Activated naive CD4-positive, alpha-beta T cell treated with anti-CD3 and anti-CD28 coated beads for 36 hours (primary cell): Measurements from ENCODE around the gene KCNJ6. TPM values are rescaled to one million over a fixed set of nuclear protein-coding genes. Genes with fewer than 3 reads are reported as not detected.

Experiments used
- CTCF ChIA-PET: fragments of 350-600 bp; sonication (Branson Sonifier 250); formaldehyde crosslinking; loops from one replicate; lab custom pipeline; 2021; ENCODE audit warnings: antibody characterized with exemption; lab: Charles Lee
- DNase-seq: peaks from one replicate; pipeline ENCODE4 v3.0.0-alpha.2; 2020
- H3K27ac Mint-ChIP-seq: one replicate; pipeline ENCODE4 v1.8.0; 2021; ENCODE audit warnings: mild to moderate bottlenecking, mixed read lengths
- H3K27me3 Mint-ChIP-seq: one replicate; pipeline ENCODE4 v1.8.0; 2021; ENCODE audit warnings: low read depth, mixed read lengths
- H3K36me3 Mint-ChIP-seq: one replicate; pipeline ENCODE4 v1.8.0; 2021; ENCODE audit warnings: low read depth, mixed read lengths
- H3K4me1 Mint-ChIP-seq: one replicate; pipeline ENCODE4 v1.8.0; 2021; ENCODE audit warnings: low read depth, mixed read lengths
- H3K4me3 Mint-ChIP-seq: one replicate; pipeline ENCODE4 v1.8.0; 2021; ENCODE audit warnings: mild to moderate bottlenecking, moderate library complexity, mixed read lengths
- H3K9me3 Mint-ChIP-seq: one replicate; pipeline ENCODE4 v1.8.0; 2021; ENCODE audit warnings: mixed read lengths
- intact Hi-C: fragments of 100-400 bp; cut with micrococcal nuclease; formaldehyde crosslinking; loops from one replicate; pipeline ENCODE4 v1.15.1; 2023
- total RNA-seq, 2 experiments: library from RNA; stranded (reverse); gene quantifications; one replicate each; pipeline ENCODE4 v1.2.3, GENCODE V29; 2021

KCNJ6 gene
- total RNA-seq, result not detected

DNA sequence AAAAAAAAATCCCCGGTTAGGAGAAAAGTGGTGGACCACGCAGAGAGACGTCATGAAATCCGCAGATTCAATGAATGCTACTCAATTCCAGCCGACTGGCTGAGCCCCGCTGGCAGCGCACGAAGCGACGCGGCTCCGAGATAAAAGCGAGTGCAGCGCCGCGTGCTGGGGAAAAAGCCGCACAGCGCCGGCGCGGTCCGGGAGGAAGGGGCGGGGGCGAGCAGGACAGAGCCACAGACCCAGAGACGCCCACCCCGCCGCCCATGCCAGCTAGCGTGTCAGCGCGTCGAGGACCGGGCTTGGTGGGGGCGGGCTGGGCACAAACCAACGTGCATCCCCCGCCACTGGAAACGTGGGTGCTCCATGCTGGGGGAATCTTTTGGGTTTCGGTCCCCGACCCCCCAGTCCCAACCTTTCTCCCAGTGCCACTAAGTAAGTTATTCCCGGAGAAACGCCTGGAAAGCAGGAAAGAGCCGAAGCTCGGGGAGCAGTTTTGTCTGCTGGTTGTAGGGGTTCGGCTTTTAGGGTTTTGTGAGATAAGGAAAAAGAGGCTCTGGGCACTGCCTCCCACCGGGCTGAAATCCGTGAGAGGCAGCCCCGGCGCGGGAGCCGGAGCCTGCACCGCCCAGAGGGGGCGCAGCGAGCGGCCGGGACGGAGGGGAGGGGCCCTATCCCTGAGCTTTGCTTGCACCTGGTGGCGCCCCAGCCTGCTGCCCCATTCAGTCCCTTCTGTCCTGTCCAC, at the start of gene KCNJ6:
TSS of gene KCNJ6 (minus strand) at position 148 of the 742 bp plus-strand sequence. CDS start 75,775 bp downstream, outside the sequence.
- peaks cover 10% of the 10 kb centered on the region for H3K4me1 Mint-ChIP-seq
- intact Hi-C loops, result loop anchor here (2.0 kb wide), 1 partner anchor 204 kb away; no protein-coding TSS in a partner anchor
- no peak within 1 kb of the TSS for H3K27ac Mint-ChIP-seq
- H3K27me3 Mint-ChIP-seq, result peaks cover 59% of the 10 kb centered on the region
- no peak within 1 kb of the TSS for H3K4me3 Mint-ChIP-seq
- H3K36me3 Mint-ChIP-seq, result no peaks in the 10 kb centered on the region
- DNase-seq, result peak; percentile 24
- no peaks in the 10 kb centered on the region for H3K9me3 Mint-ChIP-seq
- CTCF ChIA-PET, result no interaction called here

GRCh38 chr21:37965088-37965805, 49.0 kb upstream of the KCNJ6 start:
- no peaks in the 10 kb centered on the region for H3K9me3 Mint-ChIP-seq
- intact Hi-C loops, result no loop called here

DNA sequence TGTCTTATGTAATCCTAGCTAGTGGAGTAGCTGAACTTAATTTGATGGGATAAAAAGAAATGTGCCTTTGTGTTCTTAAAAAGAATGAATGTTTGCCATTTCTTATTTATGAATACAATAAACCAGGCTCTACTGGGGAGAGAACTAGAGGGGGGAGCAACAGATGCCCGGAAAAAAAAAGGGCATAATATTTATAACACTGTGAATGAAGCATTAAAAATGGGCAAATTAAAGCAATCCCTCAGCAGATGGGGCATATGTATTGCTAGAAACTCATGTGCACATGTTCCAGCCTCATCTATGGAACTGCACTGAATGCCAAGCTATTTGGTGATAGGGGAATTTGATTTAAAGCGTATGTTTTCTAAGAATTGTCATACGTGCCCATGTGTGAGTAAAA, 42.3 kb upstream of the KCNJ6 start:
- no peak for DNase-seq
- Mint-ChIP-seq H3K4me3 (no peak overlapping the region), H3K27ac (no peak overlapping the region), H3K9me3 (no peaks in the 10 kb centered on the region), H3K36me3 (no peaks in the 10 kb centered on the region), H3K27me3 (peaks cover 16% of the 10 kb centered on the region), H3K4me1 (no peaks in the 10 kb centered on the region)
- CTCF ChIA-PET, result no interaction called here
- intact Hi-C loops, result no loop called here

More at GRCh38 chr21:37965088-37965805, 49.0 kb upstream of the KCNJ6 start:
- CTCF ChIA-PET, result no interaction called here
- H3K27me3 Mint-ChIP-seq, result peaks cover 5% of the 10 kb centered on the region
- no peak overlapping the region for H3K4me3 Mint-ChIP-seq
- no peak overlapping the region for H3K27ac Mint-ChIP-seq
- no peaks in the 10 kb centered on the region for H3K36me3 Mint-ChIP-seq
- no peaks in the 10 kb centered on the region for H3K4me1 Mint-ChIP-seq
- no peak for DNase-seq

DNA sequence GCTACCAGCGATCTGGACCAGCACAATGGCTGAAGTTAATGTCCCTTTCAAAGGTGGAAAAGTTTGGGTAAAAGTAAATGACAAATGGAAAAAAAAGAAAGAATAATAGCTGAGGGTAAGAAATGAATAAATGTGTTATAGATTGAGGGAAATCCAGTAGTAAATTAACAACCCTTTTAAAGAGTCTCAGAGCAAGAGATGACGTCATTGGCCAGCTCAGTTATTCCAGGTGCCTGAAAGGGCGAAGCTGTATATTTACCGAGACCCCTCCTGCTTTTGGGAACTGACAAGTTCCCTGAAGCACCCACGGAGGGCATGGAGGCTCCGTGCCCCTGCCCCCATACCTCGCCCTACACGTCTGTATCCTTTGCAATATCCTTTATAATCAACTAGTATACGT, 40.5 kb upstream of the KCNJ6 start:
- Mint-ChIP-seq H3K9me3 (no peaks in the 10 kb centered on the region), H3K27me3 (peaks cover 18% of the 10 kb centered on the region), H3K36me3 (no peaks in the 10 kb centered on the region), H3K4me1 (no peaks in the 10 kb centered on the region), H3K27ac (no peak overlapping the region), H3K4me3 (no peak overlapping the region)
- intact Hi-C loops, result no loop called here
- DNase-seq, result no peak
- CTCF ChIA-PET, result no interaction called here

GRCh38 chr21:37945036-37945435, 28.8 kb upstream of the KCNJ6 start:
- no peak overlapping the region for H3K4me3 Mint-ChIP-seq
- CTCF ChIA-PET, result no interaction called here
- no peaks in the 10 kb centered on the region for H3K4me1 Mint-ChIP-seq
- H3K27ac Mint-ChIP-seq, result no peak overlapping the region
- H3K36me3 Mint-ChIP-seq, result no peaks in the 10 kb centered on the region
- peaks cover 1% of the 10 kb centered on the region for H3K9me3 Mint-ChIP-seq
- intact Hi-C loops, result no loop called here
- peaks cover 4% of the 10 kb centered on the region for H3K27me3 Mint-ChIP-seq
- DNase-seq, result no peak

- CTCF ChIA-PET, result no interaction called here
- Mint-ChIP-seq H3K36me3 (no peaks in the 10 kb centered on the region), H3K27me3 (peaks cover 4% of the 10 kb centered on the region)
Observed at GRCh38 chr21:37944496-37944895, 28.2 kb upstream of the KCNJ6 start.

GRCh38 chr21:37940691-37941090, 24.4 kb upstream of the KCNJ6 start:
- Mint-ChIP-seq H3K27ac (no peak overlapping the region), H3K9me3 (peaks cover 6% of the 10 kb centered on the region), H3K36me3 (no peaks in the 10 kb centered on the region), H3K27me3 (peaks cover 12% of the 10 kb centered on the region), H3K4me3 (no peak overlapping the region), H3K4me1 (no peaks in the 10 kb centered on the region)
- no peak for DNase-seq
- intact Hi-C loops, result no loop called here
- CTCF ChIA-PET, result no interaction called here

More at GRCh38 chr21:37944496-37944895, 28.2 kb upstream of the KCNJ6 start:
- Mint-ChIP-seq H3K9me3 (peaks cover 6% of the 10 kb centered on the region), H3K27ac (no peak overlapping the region), H3K4me3 (no peak overlapping the region), H3K4me1 (no peaks in the 10 kb centered on the region)
- intact Hi-C loops, result no loop called here
- no peak for DNase-seq

GRCh38 chr21:37939838-37940237, 23.6 kb upstream of the KCNJ6 start:
- no peak overlapping the region for H3K4me3 Mint-ChIP-seq
- H3K4me1 Mint-ChIP-seq, result no peaks in the 10 kb centered on the region
- intact Hi-C loops, result no loop called here
- CTCF ChIA-PET, result no interaction called here
- DNase-seq, result no peak
- peaks cover 6% of the 10 kb centered on the region for H3K9me3 Mint-ChIP-seq
- H3K36me3 Mint-ChIP-seq, result no peaks in the 10 kb centered on the region
- peaks cover 12% of the 10 kb centered on the region for H3K27me3 Mint-ChIP-seq
- no peak overlapping the region for H3K27ac Mint-ChIP-seq

DNA sequence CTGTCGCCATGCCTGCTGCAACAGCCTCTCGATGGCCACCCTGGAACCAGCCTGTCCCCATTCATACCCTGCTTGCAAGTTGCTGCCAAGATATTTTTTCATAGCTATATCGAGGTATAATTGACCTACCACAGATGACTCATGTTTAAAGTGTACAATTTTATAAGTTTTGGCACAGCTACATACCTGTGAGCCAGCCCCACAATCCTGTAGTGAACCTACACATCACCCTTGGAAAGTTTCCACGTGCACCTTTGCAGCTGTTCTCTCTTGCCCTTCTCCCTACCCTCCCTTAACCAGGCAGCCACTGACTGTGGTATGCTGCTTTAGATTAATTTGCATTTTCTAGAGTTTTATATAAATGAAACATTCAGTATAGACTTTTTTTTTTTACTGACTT, 23.0 kb upstream of the KCNJ6 start:
- Mint-ChIP-seq H3K4me3 (no peak overlapping the region), H3K27ac (no peak overlapping the region), H3K9me3 (peaks cover 8% of the 10 kb centered on the region), H3K36me3 (no peaks in the 10 kb centered on the region), H3K27me3 (peaks cover 15% of the 10 kb centered on the region), H3K4me1 (no peaks in the 10 kb centered on the region)
- CTCF ChIA-PET, result no interaction called here
- intact Hi-C loops, result no loop called here
- no peak for DNase-seq

- H3K27me3 Mint-ChIP-seq, result peaks cover 12% of the 10 kb centered on the region
- H3K4me3 Mint-ChIP-seq, result no peak overlapping the region
- CTCF ChIA-PET, result no interaction called here
- intact Hi-C loops, result no loop called here
- no peak for DNase-seq
- H3K4me1 Mint-ChIP-seq, result no peaks in the 10 kb centered on the region
- H3K9me3 Mint-ChIP-seq, result peaks cover 18% of the 10 kb centered on the region
- H3K27ac Mint-ChIP-seq, result no peak overlapping the region
- no peaks in the 10 kb centered on the region for H3K36me3 Mint-ChIP-seq
Observed at GRCh38 chr21:37937668-37938067, 21.4 kb upstream of the KCNJ6 start.

- Mint-ChIP-seq H3K36me3 (no peaks in the 10 kb centered on the region), H3K27me3 (peaks cover 12% of the 10 kb centered on the region), H3K4me1 (no peaks in the 10 kb centered on the region), H3K9me3 (peaks cover 21% of the 10 kb centered on the region), H3K4me3 (no peak overlapping the region), H3K27ac (no peak overlapping the region)
- no peak for DNase-seq
- CTCF ChIA-PET, result no interaction called here
- intact Hi-C loops, result no loop called here
Observed at GRCh38 chr21:37936010-37936785, 19.9 kb upstream of the KCNJ6 start.

GRCh38 chr21:37932936-37933335, 16.7 kb upstream of the KCNJ6 start:
- H3K27ac Mint-ChIP-seq, result no peak overlapping the region
- DNase-seq, result no peak
- no peaks in the 10 kb centered on the region for H3K36me3 Mint-ChIP-seq
- CTCF ChIA-PET, result no interaction called here
- intact Hi-C loops, result no loop called here
- H3K9me3 Mint-ChIP-seq, result peaks cover 16% of the 10 kb centered on the region
- H3K4me3 Mint-ChIP-seq, result no peak overlapping the region
- H3K27me3 Mint-ChIP-seq, result peaks cover 12% of the 10 kb centered on the region
- H3K4me1 Mint-ChIP-seq, result no peaks in the 10 kb centered on the region
